Stimulated activated CD8-positive, alpha-beta memory T cell treated with anti-CD3 and anti-CD28 coated beads, Interleukin-12 subunit alpha, Interleukin-12 subunit beta, amount 100 ng/mL, for 1 hour (primary cell): Measurements from ENCODE around the gene LMO7.

Source experiments
- DNase-seq: peaks from one replicate; pipeline ENCODE4 v3.0.0-alpha.2; 2020; ENCODE audit warnings: low read depth

The LMO7 gene

DNA sequence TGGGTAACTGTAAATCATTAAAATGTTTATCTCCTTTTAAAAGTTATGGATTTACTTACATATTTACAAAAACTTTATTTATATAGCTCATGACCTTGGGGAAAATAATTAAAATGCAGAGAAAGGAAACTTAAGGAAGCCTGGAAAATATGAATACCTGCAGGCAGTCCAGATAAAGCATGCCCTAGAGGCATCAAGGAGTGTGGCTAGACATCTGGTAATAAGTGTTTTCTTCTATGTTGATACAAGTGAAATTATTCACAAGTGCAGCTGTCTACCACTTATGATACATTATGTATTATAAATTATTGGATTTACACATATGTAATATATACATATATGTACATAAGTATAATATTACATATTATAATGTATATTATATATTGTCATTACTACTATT, 207.9 kb downstream of the LMO7 start:
- no peak for DNase-seq

DNA sequence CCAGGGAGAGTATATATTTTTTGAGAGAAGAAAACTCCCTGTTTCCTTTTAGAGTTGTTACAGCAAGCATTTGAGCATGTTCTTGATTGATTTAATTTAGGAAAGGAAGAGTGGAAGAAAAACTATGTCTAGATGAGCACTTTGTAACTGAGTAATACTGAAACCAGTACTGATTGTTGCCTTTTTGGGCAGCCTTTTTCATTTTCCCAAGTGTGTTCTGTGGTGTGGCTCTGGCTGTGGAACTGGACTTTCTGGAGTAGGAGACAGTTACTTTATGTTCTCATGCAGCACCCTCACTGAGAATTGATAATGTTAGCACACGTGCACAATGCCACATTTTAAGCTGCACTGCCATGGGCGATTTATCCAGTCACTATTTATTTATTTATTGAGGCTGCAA, 211.5 kb downstream of the LMO7 start:
- DNase-seq = no peak

DNA sequence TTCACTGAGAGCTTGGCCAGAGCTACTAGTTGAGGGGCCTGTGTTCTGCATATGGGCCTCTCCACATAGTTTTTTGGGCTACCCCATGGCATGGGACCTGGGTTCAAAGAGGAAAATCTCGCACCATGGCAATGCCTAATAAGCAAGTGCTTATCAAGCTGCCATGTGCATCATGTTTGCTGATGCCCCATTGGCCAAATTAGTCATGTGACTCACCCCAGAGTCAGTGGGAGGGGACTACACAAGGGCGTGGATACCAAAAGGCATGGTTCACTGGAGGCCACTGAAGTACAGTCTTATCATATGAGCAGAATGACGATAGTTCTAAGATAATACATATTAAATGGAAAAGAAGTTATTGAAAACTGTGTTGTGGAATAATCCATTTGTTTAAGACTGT, 214.8 kb downstream of the LMO7 start:
- no peak for DNase-seq

DNA sequence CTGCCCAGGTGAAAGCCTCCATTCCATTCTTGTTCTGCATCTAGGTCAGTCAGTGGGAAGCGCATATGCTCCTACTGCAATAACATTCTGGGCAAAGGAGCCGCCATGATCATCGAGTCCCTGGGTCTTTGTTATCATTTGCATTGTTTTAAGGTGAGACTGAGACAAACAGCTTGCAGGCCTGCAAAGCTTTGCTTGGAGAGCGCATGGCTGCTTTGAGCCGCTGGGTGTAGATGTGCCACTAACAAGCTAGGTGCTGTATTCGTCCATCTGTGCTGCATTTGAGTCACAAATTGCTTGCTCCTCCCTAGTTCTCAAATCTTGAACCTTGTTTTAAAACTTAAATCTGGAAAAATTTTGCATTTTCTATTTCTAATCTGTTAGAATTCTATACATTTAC, 219.1 kb downstream of the LMO7 start:
- DNase-seq = no peak

DNA sequence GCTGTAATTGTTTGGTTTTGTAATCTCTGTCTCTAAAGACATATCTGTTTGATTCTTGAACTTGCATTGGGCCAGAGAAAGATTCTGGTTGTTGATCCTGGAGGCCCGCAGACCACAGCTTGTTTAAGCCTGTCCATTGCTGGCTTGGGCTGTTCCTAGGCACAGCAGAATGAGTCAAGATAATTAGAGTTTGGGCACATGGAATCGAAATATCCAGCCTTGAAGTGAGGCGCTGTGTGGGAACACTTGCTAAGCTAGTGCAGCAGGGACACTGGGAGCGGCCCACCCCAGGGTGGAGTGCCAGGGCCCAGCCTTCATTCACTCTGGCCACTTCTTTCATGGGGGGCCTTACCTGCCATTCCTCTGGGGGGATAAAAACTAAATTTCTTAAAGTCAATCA, 219.7 kb downstream of the LMO7 start:
- no peak for DNase-seq

DNA sequence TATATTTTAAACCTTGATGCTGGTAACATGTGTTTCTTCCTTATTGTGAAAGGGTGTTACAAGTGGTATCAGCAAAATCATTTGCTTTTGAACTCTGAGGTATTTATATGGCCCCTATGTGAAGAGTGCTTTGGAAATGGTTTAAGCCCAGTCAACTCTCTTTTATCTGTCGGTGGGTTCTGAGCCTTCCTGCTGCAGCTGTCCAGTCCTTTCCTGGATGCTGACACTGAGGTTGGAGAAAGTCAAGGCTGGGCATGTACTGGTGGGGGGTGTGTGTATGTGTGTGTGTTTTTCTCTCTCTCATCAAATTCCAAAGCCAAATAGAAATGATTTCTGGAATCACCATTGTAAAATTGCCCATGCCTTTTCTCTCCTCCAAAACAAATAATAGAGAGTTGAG, 221.2 kb downstream of the LMO7 start:
- no peak for DNase-seq

DNA sequence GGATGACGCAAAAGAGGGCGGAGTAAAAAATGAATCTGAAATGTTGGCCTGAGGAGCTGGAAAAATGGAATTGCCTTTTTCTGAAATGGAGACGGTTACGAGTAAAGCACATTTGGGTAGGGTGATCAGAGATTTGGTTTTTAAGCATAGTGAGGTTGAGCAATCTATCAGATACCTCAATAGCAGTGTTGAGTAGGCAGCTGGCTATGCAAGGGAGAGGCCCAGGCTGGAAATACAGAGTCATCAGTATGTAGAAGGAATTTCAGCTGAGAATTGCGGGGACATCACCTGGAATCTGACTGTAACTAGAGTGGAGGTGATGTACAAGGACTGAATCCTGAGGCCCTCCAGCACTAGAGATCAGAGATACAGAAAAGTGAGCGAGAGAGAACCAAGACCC, 224.8 kb downstream of the LMO7 start:
- DNase-seq = no peak

DNA sequence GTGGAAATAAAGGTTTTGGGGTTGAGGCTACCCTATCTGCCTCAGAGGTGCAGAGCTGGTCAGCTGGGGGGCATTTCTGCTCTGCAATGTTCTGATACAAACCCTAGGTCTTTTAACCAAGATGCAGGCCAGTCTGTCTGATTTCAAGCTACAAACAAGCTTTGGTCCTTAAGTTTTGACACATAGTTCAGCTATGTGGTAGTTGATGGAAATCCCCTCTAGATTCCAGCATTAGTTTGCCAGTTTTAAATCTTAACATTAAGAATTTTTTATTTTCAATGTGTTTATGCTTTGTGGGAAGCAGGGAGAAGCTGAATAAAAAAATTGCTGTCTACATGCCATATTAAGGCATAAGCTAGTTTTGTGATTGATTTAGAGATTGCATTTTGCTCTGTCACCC, 225.7 kb downstream of the LMO7 start:
- DNase-seq = no peak

DNA sequence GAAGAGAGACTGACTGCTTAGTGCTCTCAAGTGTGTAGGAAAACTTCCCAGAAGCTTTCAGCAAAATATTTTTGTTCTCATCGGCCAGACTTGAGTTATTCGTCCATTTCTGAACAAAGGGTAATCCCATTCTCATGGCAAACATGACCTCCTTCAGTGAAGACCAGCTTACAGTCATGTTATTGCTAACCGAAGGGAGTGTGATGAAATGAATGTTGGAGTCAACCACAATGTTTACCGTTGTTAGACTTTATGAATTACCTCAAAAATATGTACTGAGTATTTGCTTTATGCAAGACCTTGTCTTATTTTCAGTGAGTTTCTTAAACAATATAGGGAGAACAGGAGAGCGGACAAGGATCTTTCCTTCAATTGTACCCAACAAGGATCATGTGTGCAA, 228.6 kb downstream of the LMO7 start:
- no peak for DNase-seq

DNA sequence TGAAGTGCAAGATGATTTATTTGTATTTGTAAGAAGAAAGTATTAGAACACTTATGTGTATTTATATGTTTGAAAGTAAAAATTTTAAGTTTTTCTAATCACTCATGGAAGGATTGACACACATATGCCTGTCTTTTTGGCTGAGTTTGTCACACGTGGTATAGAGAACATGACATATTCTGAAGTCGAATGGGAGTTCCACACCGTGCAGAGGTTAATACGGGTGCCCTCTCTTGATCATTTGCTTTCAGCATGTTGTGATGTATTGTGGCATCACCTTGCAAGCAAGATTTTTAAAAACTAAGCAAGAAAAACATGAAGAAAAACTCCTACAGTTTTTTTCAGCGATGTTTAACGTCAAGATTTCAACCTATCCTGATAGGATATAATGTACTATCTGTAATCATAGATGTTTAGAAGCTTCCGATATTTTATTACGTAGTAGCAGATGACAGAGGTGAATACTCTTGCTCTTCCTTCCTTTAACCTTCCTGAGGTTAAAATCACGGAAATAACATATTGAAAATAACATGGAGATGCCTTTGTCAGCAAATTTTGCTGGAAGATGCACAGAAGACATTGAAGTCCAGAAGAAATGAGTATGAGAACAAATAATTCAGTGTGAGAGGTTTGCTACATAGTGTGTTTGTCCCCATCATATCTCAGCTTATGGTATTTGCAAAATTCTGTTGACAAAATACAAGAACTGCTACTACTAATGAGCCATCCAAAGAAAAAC, 231.4 kb downstream of the LMO7 start:
- no peak for DNase-seq

DNA sequence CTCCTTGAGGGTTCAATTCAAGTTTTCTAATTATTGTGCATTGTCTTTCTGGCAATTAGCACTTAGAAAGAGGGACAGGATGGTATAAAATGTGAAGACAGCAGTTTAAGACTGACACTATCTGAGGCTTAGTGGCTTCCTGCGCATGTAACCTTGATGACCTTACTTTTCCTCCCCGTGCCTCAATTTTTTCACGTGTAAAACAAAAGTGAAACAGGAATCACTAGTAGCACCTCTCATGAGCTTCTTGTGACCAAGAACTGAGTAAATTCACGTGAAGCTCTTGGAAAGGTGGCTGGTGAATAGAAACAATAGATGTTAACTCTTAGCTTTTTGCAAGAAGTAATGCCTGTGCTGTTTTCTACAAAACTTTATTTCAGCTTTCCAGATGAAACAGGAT, 233.9 kb downstream of the LMO7 start:
- no peak for DNase-seq

DNA sequence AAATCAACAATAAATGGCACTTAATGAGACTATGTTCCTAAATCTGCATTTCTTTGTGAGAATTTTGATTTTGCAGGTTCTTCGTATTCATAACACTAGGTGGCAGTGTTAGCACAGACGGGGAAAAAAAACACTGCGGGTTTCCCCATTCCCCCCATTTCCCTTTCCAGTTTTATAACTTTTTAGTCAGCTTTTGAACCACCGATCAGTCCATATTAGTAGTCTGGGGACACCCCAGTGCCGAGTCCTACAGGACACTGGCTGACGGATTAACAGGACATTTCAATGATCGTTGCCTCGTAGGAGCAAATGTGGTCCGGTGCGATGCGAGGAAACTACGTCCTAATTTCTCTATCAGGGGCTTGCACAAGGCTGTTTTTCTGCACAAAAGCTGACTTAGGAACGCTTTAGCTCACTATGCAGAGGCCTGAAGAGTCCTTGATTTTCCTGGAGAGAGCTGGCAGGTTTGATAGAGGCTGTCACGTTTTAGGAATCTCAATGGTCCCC, 234.3 kb downstream of the LMO7 start:
- no peak for DNase-seq

DNA sequence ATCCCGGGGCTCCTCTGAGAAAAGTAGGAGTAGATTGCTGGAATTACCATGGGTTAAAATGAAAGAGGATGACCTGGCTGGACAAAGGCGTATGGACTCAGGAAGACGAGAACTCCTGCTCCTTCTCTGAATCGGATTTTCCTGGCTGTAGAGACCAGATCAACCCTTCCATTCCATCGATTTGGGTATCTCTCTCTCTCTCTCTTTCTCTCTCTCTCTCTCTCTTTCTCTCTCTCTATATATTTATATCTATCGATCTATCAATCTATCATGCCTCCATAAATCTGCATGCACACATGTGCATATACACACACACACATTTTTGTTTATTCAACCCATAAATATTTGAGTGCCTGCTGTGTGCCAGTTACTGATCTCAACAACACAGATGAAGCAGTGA, 234.9 kb downstream of the LMO7 start:
- DNase-seq = no peak

DNA sequence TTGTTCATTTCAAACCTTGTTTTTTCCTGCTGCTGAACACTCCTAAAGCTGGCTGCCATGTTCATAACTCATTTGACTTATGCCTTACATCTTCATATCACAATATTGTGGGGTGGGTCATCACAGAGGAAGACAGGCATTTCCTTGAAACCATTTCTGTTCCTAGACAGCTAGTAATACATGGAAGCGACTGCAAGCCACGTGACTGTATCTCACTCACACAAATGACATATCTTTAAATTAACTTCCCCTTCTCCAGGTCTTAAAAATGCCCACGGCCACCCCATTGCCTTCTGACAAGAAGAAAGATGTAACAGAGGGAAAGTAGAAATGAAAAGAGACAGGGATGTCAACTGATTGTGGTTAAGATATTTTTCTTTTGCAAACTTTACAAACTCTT, 236.8 kb downstream of the LMO7 start:
- no peak for DNase-seq

DNA sequence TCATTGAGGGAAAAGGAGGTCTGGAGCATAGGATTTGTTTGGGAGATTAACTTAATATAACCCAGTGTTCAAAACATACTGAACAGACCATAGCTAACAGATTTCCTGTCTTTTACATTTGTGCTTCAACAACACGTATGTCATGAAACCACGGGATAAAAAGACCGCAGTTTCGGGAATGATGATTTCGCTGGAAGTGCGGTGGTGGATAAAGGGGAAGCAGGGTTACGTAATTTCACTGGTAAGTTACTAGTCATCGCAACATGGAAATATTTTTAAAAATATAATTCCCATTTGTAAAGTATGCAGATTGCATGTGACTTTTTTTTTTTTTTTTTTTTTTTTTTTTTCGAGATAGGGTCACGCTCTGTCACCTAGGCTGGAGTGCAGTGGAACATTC, 237.4 kb downstream of the LMO7 start:
- DNase-seq = no peak

DNA sequence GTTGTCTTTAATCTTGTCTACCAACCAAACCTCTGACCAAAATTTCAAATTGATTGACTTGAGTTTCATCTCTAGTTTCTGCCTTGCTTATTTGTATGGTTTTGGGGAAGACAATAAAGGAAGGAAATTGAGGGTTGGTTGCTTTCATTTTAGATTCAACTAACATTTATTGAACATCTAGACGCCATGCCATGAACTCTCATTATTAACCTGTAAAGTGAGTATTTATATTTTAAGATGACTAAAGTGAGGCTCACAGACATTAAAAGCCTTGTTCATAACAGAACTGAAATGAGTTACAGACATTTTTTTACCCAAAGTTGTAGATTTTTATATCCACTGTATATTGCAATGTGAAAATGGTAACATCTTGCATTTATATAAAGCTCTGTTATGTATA, 239.3 kb downstream of the LMO7 start:
- no peak for DNase-seq

DNA sequence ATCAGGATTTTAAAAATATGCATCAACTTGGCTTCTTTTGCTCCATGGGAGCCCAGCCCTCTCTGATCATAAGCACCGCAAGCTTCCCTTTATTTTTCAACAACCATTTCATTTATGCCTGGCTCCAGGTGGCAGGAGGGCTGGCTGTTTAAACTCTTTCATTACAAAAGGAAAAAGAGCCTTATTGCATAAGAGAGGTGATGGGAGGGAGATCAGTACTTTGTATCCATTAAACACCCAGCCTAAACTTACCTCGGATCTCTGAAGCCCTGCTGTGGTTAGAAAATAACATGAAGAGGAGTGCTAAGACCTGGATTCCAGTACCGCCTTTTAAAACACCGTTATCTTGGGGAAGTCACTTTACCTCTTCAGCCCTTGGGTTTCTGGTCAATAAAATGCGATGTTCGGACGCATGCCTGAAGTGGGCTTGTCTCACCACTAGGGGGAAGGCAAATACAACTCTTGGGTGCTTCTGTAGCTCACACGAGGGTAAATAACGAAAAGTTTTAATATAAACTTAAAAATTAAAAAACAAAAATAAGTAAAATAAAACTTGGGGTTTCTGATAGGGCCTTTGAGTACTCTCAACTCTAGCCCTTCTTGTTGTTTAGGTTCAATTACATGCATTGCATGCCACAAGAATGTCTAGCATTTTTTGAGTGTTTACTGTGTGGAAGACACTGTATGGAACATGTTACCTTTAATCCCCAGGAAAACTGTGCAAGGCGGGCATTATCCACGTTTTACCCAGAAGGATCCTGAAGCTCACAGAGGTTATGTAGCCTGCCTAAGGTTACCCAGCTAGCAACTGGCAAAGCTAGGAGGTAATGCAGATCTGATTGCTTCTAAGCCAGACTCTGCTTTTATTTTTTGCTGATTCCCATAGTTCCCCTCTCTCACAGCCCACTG, 240.3 kb downstream of the LMO7 start:
- DNase-seq = peak; percentile 30

DNA sequence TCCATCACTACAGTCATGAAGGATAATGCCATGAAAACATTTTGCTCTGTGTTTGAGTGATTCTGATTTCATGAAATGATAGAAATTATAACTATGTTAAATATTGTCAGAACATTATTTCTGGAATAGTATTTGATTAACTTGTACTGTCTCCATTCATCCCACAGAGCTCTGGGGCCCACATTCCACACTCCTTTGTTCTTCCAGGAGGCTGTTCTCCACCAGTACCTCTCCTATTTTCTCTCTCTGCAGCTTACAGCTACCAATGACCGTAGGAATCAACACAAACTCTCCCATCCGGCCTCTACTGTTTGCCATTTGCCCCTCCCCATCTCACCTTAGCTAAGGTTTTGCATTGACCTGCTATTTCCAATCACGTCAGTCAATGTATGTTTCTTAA, 240.9 kb downstream of the LMO7 start:
- no peak for DNase-seq

DNA sequence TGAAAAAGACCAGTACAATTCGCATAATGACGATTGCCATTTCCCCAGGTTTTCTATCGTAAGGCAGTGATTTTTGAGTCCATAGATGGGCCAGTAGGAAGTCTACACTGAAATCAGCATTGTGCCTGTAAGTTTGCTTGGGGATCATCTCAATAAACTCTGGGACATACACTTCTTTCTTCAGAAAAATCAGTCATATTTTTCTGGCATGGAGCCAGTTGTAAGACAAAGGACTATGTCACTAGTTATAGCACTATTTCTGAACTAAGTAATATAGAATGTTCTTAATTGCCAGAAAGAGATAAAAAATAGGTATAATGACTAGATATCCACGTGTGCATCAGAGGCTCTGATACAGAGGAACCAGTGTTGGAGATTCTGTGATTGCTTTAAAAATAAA, 243.5 kb downstream of the LMO7 start:
- no peak for DNase-seq

DNA sequence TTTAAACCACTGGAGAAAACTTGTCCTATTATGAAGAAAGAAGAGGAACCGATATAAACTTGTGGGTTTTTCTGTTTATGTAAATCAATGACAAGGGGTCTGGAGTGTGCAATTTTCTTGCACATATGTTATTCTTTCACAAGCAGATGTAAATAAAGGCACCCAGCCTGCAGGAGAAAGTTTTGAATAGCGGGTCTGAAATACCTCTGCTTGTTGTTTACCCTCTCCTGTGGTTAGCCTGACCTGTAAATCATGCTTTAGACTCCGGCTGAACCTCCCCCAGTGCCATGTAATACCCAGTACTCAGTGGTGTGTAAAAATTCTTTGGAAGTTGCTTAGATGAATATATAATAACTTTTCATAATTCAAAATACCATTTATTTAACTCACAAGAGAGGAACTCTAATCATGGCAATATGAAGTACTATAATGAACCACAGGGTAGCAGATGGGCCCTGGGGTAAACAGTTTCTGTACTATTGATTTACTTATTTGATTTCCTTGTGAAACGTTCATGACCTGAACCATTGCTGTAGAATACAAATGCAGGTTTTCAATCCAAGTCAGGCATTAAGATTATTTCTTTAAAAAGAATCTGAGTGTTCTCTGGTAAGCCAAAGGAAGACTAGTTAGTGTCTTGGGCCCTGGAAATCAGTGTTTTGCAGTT, 245.1 kb downstream of the LMO7 start:
- DNase-seq = no peak

DNA sequence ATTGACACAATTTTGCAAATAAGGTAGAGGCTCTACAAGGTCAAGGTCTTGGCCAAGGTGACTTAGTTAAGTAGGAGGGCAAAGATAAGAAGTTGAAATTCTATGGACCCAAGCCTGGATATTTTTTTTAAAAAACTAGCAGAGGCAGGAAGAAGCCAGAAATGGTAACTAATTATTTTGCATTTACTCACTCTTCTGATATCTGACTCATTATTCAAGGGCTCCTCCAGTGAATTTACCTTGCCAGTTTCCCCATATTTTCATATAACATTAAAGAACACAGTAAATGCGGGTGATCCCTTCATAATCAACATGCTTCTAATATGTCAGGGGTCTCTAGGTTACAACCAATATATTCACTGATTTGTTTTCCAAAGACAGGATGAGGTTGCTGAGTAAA, 246.1 kb downstream of the LMO7 start:
- DNase-seq = no peak

DNA sequence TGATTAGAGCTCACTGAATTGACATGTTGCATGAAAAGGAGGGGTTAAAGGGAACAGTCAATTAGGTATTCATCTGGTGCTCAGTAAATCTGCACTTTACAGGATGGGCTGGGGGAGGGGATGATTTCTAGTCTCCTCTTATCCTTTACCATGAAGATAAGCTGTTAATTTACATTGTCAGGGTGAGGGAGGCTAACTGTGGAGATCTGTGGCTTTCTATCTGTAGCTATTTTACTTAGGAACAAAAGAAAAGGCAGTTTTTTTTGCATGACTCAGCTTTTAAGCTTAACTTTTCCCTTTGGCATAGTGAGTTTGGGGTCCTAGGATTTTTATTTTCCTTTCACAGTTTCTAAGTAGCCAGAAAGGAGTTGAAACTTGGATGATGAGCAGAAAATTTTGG, 253.3 kb downstream of the LMO7 start:
- no peak for DNase-seq

DNA sequence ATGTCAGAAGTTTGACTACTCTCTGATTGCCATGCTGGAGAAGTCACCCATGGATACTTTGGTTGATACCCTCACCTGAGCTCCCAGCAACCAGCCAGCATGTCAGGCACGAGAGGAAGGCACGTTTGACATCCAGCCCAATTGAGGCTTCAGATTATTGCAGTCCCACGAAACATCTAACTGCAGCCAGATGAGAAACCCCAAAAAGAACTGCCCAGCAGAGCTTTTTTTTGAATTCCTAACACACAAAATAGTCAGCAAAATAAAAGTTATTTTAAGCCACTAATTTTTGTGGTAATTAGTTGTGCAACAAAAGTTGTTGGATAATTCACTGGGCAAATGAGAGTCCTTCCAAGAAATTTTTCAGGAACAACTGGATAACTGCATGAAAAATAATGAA, 259.0 kb downstream of the LMO7 start:
- no peak for DNase-seq
